HG03575 (cell line): ENCODE measurements around the gene CDC42BPA.

Source experiments
- ATAC-seq: cut with Tn5 transposase; IDR thresholded peaks from one replicate; pipeline ENCODE4 v1.9.1; 2021; ENCODE audit not compliant: unreplicated experiment, insufficient number of reproducible peaks, low FRiP score; ENCODE audit errors: extremely low read depth

Gene CDC42BPA

DNA sequence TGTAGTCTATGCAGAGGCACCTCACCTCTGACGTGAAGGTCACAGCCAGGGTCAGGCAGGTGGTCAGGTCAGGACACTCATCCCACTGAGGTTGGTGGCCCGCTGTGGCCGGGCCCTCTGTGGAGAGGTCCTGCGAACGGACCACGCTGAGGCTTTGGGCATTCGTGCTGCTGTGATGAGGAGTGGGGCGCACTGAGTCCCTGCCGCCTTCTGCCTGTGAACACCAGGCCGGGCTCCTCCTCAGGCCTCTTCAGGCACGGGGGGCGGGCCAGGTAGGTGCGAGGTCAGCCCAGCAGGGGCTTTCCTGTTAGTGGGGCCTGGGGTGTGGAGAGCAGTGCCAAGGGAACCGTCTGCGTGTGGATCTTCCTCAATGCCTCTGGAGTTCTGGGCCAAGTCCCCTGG, 339.2 kb downstream of the CDC42BPA start:
- no peak for ATAC-seq

DNA sequence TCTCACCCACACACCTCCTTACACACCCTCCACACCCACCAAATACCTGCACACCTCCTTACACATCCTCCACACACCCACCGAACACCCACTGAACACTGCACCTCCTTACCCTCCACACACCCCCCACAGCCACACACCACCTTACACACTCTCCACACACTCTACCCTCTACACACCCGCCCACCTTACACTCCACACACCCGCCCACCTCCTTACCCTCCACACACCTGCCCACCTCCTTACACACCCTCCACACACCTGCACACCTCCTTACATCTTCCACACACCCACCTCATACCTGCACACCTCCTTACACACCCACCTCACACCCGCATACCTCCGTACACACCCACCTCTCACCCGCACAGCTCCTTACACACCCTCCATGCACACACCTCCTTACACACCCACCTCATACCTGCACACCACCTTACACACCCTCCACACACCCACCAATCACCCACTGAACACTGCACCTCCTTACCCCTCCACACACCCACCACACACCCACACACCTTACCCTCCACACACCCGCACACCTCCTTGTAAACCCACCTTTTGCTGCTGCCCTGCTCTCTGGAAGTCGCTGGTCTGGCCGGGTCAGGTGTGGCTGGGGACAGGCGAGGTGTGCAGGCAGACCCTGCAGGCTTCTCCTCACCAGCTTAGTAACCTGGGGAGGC, 339.7 kb downstream of the CDC42BPA start:
- ATAC-seq = no peak

DNA sequence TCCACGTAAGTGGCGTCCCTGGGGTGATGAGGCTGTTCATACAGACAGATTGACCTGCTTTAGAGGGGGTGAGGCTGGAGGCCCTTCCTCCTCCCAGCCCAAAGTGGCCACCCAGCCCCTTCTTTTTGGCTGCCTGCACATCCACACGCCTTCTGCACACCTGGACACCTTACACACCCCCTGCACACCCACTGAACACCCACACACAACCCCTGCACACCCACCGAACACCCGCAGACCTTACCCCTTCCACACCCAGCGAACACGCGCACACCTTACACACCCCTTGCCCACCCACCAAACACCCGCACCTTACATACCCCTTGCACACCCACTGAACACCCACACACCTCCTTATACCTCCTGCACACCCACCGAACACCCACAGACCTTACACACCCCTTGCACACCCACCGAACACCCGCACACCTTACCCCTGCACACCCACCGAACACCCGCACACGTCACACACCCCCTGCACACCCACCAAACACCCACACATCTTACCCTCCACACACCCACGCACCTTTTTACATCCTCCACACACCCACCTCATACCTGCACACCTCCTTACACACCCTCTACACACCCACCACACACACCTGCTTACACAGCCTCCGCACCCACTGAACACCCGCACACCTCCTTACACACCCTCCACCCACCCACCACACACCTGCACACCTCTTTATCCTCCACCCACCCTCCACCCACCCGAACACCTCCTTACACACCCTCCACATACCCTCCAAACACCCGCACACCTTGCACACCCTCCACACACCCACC, 340.5 kb downstream of the CDC42BPA start:
- no peak for ATAC-seq

DNA sequence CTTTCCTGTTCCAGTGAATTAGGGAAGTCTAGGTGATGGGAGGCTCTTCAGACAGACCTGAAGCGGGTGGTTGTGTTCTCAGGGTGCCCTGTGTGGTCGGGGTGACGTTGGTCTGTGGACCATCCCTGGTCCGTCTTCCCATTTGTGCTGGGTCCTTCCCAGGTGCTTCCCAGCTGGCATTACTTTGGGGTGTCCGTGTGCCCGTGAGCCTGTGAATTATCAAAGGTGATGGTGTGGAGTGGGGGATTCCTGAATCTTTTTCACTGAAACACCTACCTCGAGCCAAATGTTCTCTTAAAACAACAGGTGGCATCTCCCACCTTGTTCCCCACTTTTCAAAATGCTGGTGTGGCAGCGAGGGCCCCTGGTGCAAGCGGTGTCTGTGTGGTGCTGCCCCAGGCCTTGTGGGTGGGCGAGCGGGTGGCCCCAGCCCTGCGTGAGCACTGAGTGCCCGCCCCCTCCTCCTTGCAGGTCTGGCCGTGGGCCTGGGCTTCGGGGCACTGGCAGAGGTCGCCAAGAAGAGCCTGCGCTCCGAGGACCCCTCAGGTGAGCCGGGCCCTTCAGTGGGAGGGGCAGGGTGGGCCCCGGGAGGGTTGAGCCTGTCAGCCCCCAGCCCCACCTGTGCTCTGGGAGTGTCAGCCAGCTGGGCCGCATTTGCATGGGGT, 341.2 kb downstream of the CDC42BPA start:
- no peak for ATAC-seq

- no peak for ATAC-seq
Observed at GRCh38 chr1:226976276-226976977, 341.9 kb downstream of the CDC42BPA start.

DNA sequence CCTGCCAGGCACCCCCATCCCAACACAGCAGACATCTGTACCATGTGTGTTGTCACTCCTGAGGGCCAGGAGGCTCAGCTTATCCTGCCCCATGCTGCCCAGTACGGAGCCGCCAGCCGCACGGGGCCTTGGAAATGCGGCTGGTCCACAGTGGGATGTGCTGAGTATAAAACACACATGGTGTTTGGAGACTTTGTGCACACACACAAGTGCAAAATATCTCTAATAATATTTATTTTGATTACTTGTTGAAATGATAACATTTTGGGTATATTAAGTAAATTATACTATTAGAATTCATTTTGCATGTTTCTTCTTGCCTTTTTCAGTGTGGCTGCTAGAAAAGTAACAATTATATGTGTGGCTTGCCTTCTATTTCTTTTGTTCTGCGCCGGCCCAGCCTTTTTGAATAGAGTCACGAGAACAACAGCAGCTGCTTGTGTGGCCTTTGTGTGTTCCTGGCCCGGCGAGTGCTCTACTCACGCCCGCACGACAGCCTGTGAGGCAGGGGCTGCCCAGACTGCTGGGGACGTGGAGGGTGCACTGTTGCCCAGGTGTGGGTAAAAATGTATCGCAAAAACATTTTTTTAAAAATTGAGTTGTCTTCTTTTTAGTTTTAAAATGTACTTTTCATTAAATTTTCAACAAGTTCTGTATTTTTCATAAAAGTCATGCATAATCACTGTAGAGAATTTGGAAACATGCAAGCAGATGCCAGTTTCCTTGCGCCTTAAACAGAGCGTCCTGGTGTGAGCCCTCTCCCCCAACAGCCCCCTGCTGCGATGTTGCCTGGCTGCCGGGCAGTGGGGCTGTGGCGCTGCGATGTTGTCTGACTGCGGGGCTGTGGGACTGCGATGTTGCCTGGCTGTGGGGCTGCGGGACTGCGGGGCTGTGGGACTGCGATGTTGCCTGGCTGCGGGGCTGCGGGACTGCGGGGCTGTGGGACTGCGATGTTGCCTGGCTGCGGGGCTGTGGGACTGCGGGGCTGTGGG, 342.7 kb downstream of the CDC42BPA start:
- ATAC-seq = no peak

- ATAC-seq = no peak
Observed at GRCh38 chr1:226974544-226975258, 343.6 kb downstream of the CDC42BPA start.

- ATAC-seq = no peak
Observed at GRCh38 chr1:226973898-226974543, 344.3 kb downstream of the CDC42BPA start.

- ATAC-seq = no peak
Observed at GRCh38 chr1:226973371-226973897, 344.9 kb downstream of the CDC42BPA start.

DNA sequence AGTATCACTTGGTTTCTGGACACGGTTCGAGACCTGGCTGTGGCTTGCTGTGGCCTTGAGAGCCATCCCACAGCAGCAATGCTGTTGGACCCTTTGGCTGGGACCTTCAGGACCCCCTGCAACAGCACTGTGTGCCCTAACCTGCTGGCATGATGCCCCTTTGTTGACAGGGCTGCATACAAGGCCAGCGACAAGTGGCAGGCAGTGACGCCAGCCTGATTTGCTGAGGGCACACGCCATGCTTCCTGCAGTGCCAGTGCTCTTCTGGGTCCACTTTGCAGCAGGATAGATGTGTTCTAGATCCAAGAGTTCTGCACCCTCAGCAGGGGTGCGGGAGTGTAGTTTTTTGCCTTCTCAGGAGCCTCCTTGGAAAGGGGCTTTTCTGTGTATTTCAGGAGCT, 345.4 kb downstream of the CDC42BPA start:
- ATAC-seq = no peak

DNA sequence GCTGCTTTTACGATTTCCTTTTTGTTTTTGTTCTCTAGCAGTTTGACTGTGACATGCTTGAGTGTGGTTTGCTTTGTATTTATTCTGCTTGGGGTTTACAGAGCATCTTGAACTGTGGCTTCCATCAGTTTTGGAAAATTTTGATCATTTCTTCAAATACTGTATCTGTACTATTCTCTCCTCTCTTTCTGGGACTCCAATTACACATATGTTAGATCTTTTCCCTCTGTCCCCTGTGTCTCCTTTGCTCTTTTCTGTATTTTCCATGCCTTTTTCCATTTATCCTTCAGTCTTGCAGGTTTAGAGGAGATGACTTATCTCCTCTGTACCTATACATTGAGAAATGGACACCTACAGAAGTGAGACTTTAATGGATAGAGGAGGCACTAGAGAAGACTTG, 346.5 kb downstream of the CDC42BPA start:
- no peak for ATAC-seq

GRCh38 chr1:226967665-226968064, 350.6 kb downstream of the CDC42BPA start:
- no peak for ATAC-seq

DNA sequence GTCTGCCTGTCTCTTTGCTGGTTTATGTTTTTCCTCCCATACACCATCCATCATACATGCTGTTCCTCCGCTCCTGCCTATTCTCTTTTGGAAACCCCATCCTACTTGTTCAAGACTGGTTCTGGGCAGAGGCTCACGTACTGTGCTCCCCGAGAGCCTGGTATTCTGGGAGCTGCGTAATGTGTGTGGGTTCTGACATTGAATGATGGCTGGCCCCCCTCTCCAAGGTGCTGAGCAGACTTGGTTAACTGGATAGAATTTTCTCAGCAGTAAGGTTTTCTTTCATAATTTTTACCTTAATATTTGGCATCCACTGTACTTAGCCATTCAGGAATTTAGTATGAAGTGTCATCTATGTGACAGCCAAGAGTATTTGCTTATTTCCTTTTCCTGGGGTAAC, 351.6 kb downstream of the CDC42BPA start:
- no peak for ATAC-seq

- no peak for ATAC-seq
Observed at GRCh38 chr1:226965581-226966440, 352.5 kb downstream of the CDC42BPA start.

DNA sequence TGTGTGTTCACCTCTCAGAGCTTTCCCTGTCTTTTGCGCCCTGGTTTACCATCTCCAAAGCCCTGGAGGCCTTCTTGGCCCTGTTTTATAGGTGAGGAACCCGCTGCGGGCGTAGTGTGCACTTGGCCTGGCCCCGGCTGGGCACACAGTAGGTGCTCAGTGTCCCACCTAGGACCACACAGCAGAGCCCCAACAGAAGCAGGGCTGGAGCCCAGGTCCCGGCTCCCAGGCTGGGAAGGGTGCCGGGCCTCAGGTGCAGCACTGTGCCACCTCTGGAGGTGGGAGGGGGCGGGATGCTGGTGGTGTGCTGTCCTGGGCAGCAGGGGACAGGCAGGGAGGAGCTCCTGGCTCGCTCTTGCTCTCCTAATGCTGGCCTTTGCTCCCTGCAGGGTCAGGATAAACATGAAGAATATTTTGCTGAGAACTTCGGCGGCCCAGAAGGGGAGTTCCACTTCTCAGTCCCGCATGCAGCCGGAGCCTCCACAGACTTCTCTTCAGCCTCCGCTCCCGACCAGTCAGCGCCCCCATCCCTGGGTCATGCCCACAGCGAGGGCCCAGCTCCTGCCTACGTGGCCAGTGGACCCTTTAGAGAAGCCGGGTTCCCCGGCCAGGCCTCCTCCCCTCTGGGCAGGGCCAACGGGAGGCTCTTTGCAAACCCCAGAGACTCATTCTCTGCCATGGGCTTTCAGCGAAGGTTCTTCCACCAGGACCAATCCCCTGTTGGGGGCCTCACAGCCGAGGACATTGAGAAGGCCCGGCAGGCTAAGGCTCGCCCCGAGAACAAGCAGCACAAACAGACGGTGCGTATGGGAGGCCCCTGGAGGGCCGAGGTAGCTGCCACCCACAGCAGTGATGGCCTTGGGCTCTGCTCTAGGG, 353.4 kb downstream of the CDC42BPA start:
- ATAC-seq = no peak
